IMR-90 (cell line): ENCODE data around the gene LAMC3. TPM values are rescaled to one million over a fixed set of nuclear protein-coding genes. Genes with fewer than 3 reads are reported as not detected.

Source experiments
- ATAC-seq: fragments of 200-7000 bp; cut with Tn5 transposase; 2 replicates; pipeline ENCODE4 v1.9.1; 2020; ENCODE audit warnings: low read depth, mild to moderate bottlenecking, moderate library complexity
- BruUV-seq: library from RNA; stranded (reverse); fragments of 400-500 nt; replicated peaks from 2 replicates; lab custom pipeline; 2021; lab: Mats Ljungman, UMichigan
- CTCF ChIA-PET: fragments of 300-600 bp; formaldehyde crosslinking; extraction: SDS; loops from one replicate; lab custom pipeline; 2021; ENCODE audit warnings: antibody characterized with exemption; lab: Yijun Ruan, JAX
- POLR2A ChIA-PET: fragments of 300-600 bp; sonication (Branson Sonifier 250); formaldehyde crosslinking; loops from one replicate; lab custom pipeline; 2022; ENCODE audit warnings: antibody characterized with exemption; ENCODE audit not compliant: unreplicated experiment; lab: Charles Lee
- DNase-seq: peaks from one replicate; pipeline ENCODE4 v3.0.0; 2013
- H2AFZ ChIP-seq: replicated peaks from 2 replicates; pipeline ENCODE3; 2013; ENCODE audit warnings: low read length, mild to moderate bottlenecking; ENCODE audit not compliant: poor library complexity
- H2AK5ac ChIP-seq: 2 replicates; pipeline ENCODE4 v1.6.1; 2013; ENCODE audit warnings: low read depth, low read length, inconsistent platforms
- H2AK9ac ChIP-seq: replicated peaks from 2 replicates; pipeline ENCODE3; 2013; ENCODE audit warnings: mild to moderate bottlenecking, low read depth, low read length, moderate library complexity; ENCODE audit not compliant: poor library complexity
- H2BK120ac ChIP-seq: 2 replicates; pipeline ENCODE4 v1.6.1; 2013; ENCODE audit warnings: low read depth, low read length, inconsistent platforms
- H2BK15ac ChIP-seq: 3 replicates; pipeline ENCODE4 v1.6.1; 2013; ENCODE audit warnings: low read depth, low read length, inconsistent platforms
- H2BK20ac ChIP-seq: 2 replicates; pipeline ENCODE4 v1.6.1; 2013; ENCODE audit warnings: low read depth, mild to moderate bottlenecking, inconsistent platforms, low read length, moderate library complexity
- H2BK5ac ChIP-seq: 2 replicates; pipeline ENCODE4 v1.6.1; 2013; ENCODE audit warnings: mild to moderate bottlenecking, low read depth, low read length, inconsistent platforms; ENCODE audit not compliant: poor library complexity, severe bottlenecking
- H3K14ac ChIP-seq: replicated peaks from 2 replicates; pipeline ENCODE4 v1.6.1; 2013; ENCODE audit warnings: low read depth, low read length, inconsistent platforms
- H3K18ac ChIP-seq: 2 replicates; pipeline ENCODE4 v1.6.1; 2013; ENCODE audit warnings: low read depth, low read length, control low read depth
- H3K23ac ChIP-seq: 2 replicates; pipeline ENCODE4 v1.6.1; 2013; ENCODE audit warnings: low read depth, low read length, inconsistent platforms
- H3K27ac ChIP-seq: 2 replicates; pipeline ENCODE4 v1.5.1; 2013; ENCODE audit warnings: mild to moderate bottlenecking, control low read depth, low read length; ENCODE audit not compliant: insufficient read depth
- H3K27me3 ChIP-seq: 2 replicates; pipeline ENCODE4 v1.6.1; 2013; ENCODE audit warnings: low read length; ENCODE audit not compliant: control insufficient read depth, insufficient read depth
- H3K36me3 ChIP-seq: 2 replicates; pipeline ENCODE4 v1.6.1; 2013; ENCODE audit warnings: low read length, mixed read lengths; ENCODE audit not compliant: control insufficient read depth, insufficient read depth
- H3K4ac ChIP-seq: 2 replicates; pipeline ENCODE4 v1.6.1; 2013; ENCODE audit warnings: low read depth, low read length, inconsistent platforms
- H3K4me1 ChIP-seq: 2 replicates; pipeline ENCODE4 v1.6.1; 2013; ENCODE audit warnings: low read length, mixed read lengths; ENCODE audit not compliant: control insufficient read depth, insufficient read depth
- H3K4me2 ChIP-seq: 2 replicates; pipeline ENCODE4 v1.6.1; 2013; ENCODE audit warnings: low read depth, mild to moderate bottlenecking, control low read depth, low read length, moderate library complexity
- H3K4me3 ChIP-seq: 2 replicates; pipeline ENCODE4 v1.5.1; 2013; ENCODE audit warnings: low read depth, mild to moderate bottlenecking, control low read depth, low read length, moderate library complexity; ENCODE audit not compliant: insufficient read depth
- H3K56ac ChIP-seq: 2 replicates; pipeline ENCODE4 v1.6.1; 2013; ENCODE audit warnings: low read length, inconsistent platforms; ENCODE audit not compliant: insufficient read depth; ENCODE audit errors: extremely low read depth
- H3K79me1 ChIP-seq, 2 experiments: 2 replicates each; pipeline ENCODE4 v1.6.1; 2013; ENCODE audit warnings: low read length in 2 of 2, inconsistent platforms in 1 of 2, low read depth in 1 of 2
- H3K9ac ChIP-seq: 2 replicates; pipeline ENCODE4 v1.6.1; 2013; ENCODE audit warnings: low read depth, low read length, control low read depth
- H3K9me1 ChIP-seq: 2 replicates; pipeline ENCODE4 v1.6.1; 2013; ENCODE audit warnings: low read length, inconsistent platforms; ENCODE audit not compliant: insufficient read depth
- H3K9me3 ChIP-seq: 2 replicates; pipeline ENCODE4 v1.6.1; 2013; ENCODE audit warnings: low read length; ENCODE audit not compliant: control insufficient read depth, insufficient read depth
- H4K20me1 ChIP-seq: 2 replicates; pipeline ENCODE4 v1.6.1; 2013; ENCODE audit warnings: low read length, inconsistent platforms; ENCODE audit not compliant: insufficient read depth
- H4K5ac ChIP-seq: 2 replicates; pipeline ENCODE4 v1.6.1; 2013; ENCODE audit warnings: mild to moderate bottlenecking, low read depth, low read length, control low read depth
- H4K8ac ChIP-seq, 2 experiments: 2 replicates each; pipeline ENCODE4 v1.6.1; 2013; ENCODE audit warnings: low read depth in 2 of 2, low read length in 2 of 2, control low read depth in 1 of 2, inconsistent platforms in 1 of 2
- H4K91ac ChIP-seq: 2 replicates; pipeline ENCODE4 v1.6.1; 2013; ENCODE audit warnings: low read depth, low read length, inconsistent platforms; ENCODE audit not compliant: insufficient read depth
- BHLHE40 ChIP-seq: fragments of 150-350 bp; IDR thresholded peaks from 2 replicates; pipeline ENCODE4 v1.6.1; 2016; ENCODE audit warnings: mild to moderate bottlenecking, low read depth, low read length
- ELK1 ChIP-seq: fragments of 150-350 bp; IDR thresholded peaks from 2 replicates; pipeline ENCODE4 v1.6.1; 2016; ENCODE audit warnings: low read depth, mild to moderate bottlenecking, low read length, moderate library complexity, borderline replicate concordance
- MXI1 ChIP-seq: IDR thresholded peaks from 2 replicates; pipeline ENCODE4 v1.6.1; 2012; ENCODE audit warnings: low read depth, mild to moderate bottlenecking, low read length, moderate library complexity, borderline replicate concordance
- NFE2L2 ChIP-seq: fragments of 150-350 bp; IDR thresholded peaks from 2 replicates; pipeline ENCODE4 v1.6.1; 2016; ENCODE audit warnings: low read depth, mild to moderate bottlenecking, low read length
- RAD21 ChIP-seq: IDR thresholded peaks from 2 replicates; pipeline ENCODE4 v1.6.1; 2012; ENCODE audit warnings: low read length, improper control_type of control experiment
- RCOR1 ChIP-seq: IDR thresholded peaks from 2 replicates; pipeline ENCODE4 v1.6.1; 2012; ENCODE audit warnings: mild to moderate bottlenecking, low read length, improper control_type of control experiment; ENCODE audit not compliant: insufficient replicate concordance
- RFX5 ChIP-seq: IDR thresholded peaks from 2 replicates; pipeline ENCODE4 v1.8.0; 2012; ENCODE audit warnings: low read depth, mild to moderate bottlenecking, low read length, moderate library complexity
- SMC3 ChIP-seq: fragments of 150-350 bp; IDR thresholded peaks from 2 replicates; pipeline ENCODE4 v1.6.1; 2016; ENCODE audit warnings: low read depth, mild to moderate bottlenecking, antibody characterized with exemption, low read length, moderate library complexity
- WGBS, 2 experiments: methylation state at CpG; one replicate each; pipeline versions ENCODE4 v1.1.5 to v1.1.7; 2013; ENCODE audit warnings: missing lambda C conversion rate in 2 of 2; ENCODE audit not compliant: insufficient read length in 1 of 2; ENCODE audit errors: extremely low coverage in 2 of 2; 5-methylcytosine and 5-hydroxymethylcytosine counted together
- dilution Hi-C: fragments of 300-500 bp; cut with HindIII; formaldehyde crosslinking; loops from one replicate; pipeline ENCODE4 v1.14.3; 2018; ENCODE audit warnings: low sequenced_read_pairs; ENCODE audit not compliant: unreplicated experiment
- in situ Hi-C: fragments of 300-500 bp; cut with MboI; formaldehyde crosslinking; loops from 3 replicates; pipeline ENCODE4 v1.14.3; 2019; ENCODE audit warnings: low sequenced_read_pairs, inconsistent platforms, mixed read lengths
- intact Hi-C: fragments of 100-400 bp; cut with micrococcal nuclease; formaldehyde crosslinking; loops from 2 replicates; pipeline ENCODE4 v1.10.0; 2022
- polyA plus RNA-seq, 3 experiments: library from polyadenylated mRNA; depleted of rRNA; stranded (reverse); fragments of >200 nt; gene quantifications; 2 replicates each; pipeline ENCODE4 v1.2.3, GENCODE V29; 2012; ENCODE audit warnings: low replicate concordance in 1 of 3
- total RNA-seq: library from RNA; depleted of rRNA; stranded (reverse); fragments of >200 nt; gene quantifications from 2 replicates; pipeline ENCODE4 v1.2.3, GENCODE V29; 2012
- TF ChIP-seq, protein P1 (sequence below): fragments of 150-350 bp; IDR thresholded peaks from 2 replicates; pipeline ENCODE4 v1.6.1; 2017; ENCODE audit warnings: mild to moderate bottlenecking, antibody characterized with exemption, low read length, low read depth
- TF ChIP-seq, protein P2 (sequence below): conservative IDR thresholded peaks from 2 replicates; pipeline ENCODE4 v1.5.1; 2012; ENCODE audit warnings: mild to moderate bottlenecking, low read depth, low read length, improper control_type of control experiment

Gene LAMC3
- total and polyA plus RNA-seq, 2 of the 4 experiments (the other 2 are of a cell fraction), result not detected

DNA sequence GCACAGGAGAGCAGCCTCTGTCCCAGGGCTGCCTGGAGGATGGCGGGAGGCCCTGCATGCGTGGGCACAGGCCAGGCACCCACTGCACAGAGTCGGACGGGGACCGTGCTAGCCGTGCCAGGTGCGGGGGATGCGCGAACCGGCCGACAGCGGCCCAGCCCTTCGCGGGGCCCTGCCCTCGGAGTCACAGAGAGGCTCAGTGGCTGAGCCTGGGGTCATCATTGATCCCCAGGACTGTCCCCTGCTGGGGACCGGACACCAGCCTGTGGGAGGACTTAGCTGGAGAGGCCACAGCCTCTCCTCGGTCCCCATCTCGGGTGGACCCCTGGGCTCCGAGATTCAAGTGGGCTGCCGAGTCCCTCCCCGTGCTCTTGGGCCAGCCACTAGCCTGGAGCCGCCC, 19.1 kb upstream of the LAMC3 start:
- Histone ChIP-seq H2AFZ (peak overlapping the region; percentile 34), H2AK9ac (no peak overlapping the region), H2BK20ac (no peak overlapping the region), H3K4ac (no peak overlapping the region), H3K14ac (no peak overlapping the region), H4K8ac (no peak overlapping the region), H2AK5ac (no peak overlapping the region), H3K9me1 (no peaks in the 10 kb centered on the region), H3K4me1 (peaks cover 5% of the 10 kb centered on the region; the same call in 1 of the 2 replicates), H3K18ac (no peak overlapping the region), H3K9me3 (no peaks in the 10 kb centered on the region), H3K4me2 (no peak overlapping the region), H3K4me3 (no peak overlapping the region), H3K9ac (no peak overlapping the region), H4K5ac (no peak overlapping the region), H2BK15ac (no peak overlapping the region), H4K91ac (no peak overlapping the region), H3K23ac (no peak overlapping the region), H2BK120ac (no peak overlapping the region), H3K27me3 (peaks cover 37% of the 10 kb centered on the region), H3K56ac (no peak overlapping the region), H3K27ac (no peak overlapping the region), H2BK5ac (no peak overlapping the region), H4K20me1 (no peaks in the 10 kb centered on the region), H3K79me1 (no peaks in the 10 kb centered on the region), H3K36me3 (no peaks in the 10 kb centered on the region)
- intact Hi-C loops (no loop called here), dilution Hi-C loops (no loop called here), in situ Hi-C loops (no loop called here)
- no peak for DNase-seq
- WGBS, 2 experiments, result 85% methylated on average over 13 of the region's 22 CpGs; no CpG with 5 or more reads in 1 of the 2 experiments
- ATAC-seq, result no peak
- ChIA-PET CTCF (no interaction called here), POLR2A (no interaction called here)
- BruUV-seq, result no TSS peak
- TF ChIP-seq NFE2L2, result no peak
- TF ChIP-seq, protein P1, sequence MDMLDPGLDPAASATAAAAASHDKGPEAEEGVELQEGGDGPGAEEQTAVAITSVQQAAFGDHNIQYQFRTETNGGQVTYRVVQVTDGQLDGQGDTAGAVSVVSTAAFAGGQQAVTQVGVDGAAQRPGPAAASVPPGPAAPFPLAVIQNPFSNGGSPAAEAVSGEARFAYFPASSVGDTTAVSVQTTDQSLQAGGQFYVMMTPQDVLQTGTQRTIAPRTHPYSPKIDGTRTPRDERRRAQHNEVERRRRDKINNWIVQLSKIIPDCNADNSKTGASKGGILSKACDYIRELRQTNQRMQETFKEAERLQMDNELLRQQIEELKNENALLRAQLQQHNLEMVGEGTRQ, result no peak
- TF ChIP-seq SMC3, result no peak
- TF ChIP-seq ELK1, result no peak
- TF ChIP-seq MXI1, result no peak
- TF ChIP-seq BHLHE40, result no peak
- TF ChIP-seq, protein P2, sequence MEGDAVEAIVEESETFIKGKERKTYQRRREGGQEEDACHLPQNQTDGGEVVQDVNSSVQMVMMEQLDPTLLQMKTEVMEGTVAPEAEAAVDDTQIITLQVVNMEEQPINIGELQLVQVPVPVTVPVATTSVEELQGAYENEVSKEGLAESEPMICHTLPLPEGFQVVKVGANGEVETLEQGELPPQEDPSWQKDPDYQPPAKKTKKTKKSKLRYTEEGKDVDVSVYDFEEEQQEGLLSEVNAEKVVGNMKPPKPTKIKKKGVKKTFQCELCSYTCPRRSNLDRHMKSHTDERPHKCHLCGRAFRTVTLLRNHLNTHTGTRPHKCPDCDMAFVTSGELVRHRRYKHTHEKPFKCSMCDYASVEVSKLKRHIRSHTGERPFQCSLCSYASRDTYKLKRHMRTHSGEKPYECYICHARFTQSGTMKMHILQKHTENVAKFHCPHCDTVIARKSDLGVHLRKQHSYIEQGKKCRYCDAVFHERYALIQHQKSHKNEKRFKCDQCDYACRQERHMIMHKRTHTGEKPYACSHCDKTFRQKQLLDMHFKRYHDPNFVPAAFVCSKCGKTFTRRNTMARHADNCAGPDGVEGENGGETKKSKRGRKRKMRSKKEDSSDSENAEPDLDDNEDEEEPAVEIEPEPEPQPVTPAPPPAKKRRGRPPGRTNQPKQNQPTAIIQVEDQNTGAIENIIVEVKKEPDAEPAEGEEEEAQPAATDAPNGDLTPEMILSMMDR, result no peak
- TF ChIP-seq RFX5, result no peak
- TF ChIP-seq RCOR1, result no peak
- TF ChIP-seq RAD21, result no peak
